PFSK-1 (cell line): ENCODE results near the gene KBTBD4.

Experiments
- POLR2AphosphoS5 ChIP-seq: IDR thresholded peaks from 2 replicates; pipeline ENCODE4 v1.6.1; 2012; ENCODE audit warnings: low read depth, mild to moderate bottlenecking, control low read depth, low read length, moderate library complexity
- TAF1 ChIP-seq: IDR thresholded peaks from 2 replicates; pipeline ENCODE4 v1.6.1; 2012; ENCODE audit warnings: low read length, control low read depth, borderline replicate concordance; ENCODE audit not compliant: insufficient read depth
- TF ChIP-seq, protein P1 (sequence below), 2 experiments: IDR thresholded peaks; 2 replicates each; pipeline versions ENCODE4 v1.6.1 to v1.8.0; 2011 to 2012; ENCODE audit warnings: low read depth in 2 of 2, low read length in 2 of 2, control low read depth in 1 of 2, inconsistent platforms in 1 of 2, mild to moderate bottlenecking in 1 of 2, moderate library complexity in 1 of 2; ENCODE audit not compliant: insufficient read depth in 1 of 2

DNA sequence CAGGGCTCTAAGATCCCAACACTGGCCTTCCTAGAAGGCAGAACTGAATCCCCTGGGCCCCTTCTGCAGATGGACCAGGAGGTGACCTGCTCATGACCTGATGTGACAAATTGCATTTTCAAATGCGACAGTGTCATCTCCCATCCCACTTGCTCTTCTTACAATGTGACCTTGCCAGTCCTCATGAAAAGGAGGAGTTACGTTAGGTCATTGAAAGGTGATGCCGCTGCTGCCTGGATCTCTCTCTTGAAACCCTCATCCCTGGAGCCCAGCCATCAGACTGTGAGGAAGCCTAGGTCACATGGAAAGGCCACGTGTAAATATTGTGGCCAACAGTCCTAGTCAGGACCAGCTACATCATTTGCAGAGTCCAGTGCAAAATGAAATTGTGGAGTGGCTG, 21.1 kb upstream of the KBTBD4 start:
- no peak for TF ChIP-seq POLR2AphosphoS5
- TF ChIP-seq, protein P1, sequence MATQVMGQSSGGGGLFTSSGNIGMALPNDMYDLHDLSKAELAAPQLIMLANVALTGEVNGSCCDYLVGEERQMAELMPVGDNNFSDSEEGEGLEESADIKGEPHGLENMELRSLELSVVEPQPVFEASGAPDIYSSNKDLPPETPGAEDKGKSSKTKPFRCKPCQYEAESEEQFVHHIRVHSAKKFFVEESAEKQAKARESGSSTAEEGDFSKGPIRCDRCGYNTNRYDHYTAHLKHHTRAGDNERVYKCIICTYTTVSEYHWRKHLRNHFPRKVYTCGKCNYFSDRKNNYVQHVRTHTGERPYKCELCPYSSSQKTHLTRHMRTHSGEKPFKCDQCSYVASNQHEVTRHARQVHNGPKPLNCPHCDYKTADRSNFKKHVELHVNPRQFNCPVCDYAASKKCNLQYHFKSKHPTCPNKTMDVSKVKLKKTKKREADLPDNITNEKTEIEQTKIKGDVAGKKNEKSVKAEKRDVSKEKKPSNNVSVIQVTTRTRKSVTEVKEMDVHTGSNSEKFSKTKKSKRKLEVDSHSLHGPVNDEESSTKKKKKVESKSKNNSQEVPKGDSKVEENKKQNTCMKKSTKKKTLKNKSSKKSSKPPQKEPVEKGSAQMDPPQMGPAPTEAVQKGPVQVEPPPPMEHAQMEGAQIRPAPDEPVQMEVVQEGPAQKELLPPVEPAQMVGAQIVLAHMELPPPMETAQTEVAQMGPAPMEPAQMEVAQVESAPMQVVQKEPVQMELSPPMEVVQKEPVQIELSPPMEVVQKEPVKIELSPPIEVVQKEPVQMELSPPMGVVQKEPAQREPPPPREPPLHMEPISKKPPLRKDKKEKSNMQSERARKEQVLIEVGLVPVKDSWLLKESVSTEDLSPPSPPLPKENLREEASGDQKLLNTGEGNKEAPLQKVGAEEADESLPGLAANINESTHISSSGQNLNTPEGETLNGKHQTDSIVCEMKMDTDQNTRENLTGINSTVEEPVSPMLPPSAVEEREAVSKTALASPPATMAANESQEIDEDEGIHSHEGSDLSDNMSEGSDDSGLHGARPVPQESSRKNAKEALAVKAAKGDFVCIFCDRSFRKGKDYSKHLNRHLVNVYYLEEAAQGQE (IDR thresholded peaks at IDR 0.05; ENCODE audit: insufficient read depth in 1 of 2, low read depth in 2 of 2, low read length in 2 of 2): no peak
- no peak for TF ChIP-seq TAF1
